GM23248 (cell line): ENCODE data around the gene LST1.

Experiments
- EZH2 ChIP-seq: fragments of 200-600 bp; sonication (generic); IDR thresholded peaks from 2 replicates; pipeline ENCODE4 v1.6.1; 2018; ENCODE audit warnings: antibody characterized with exemption, mild to moderate bottlenecking; ENCODE audit not compliant: insufficient read depth, poor library complexity, severe bottlenecking
- EZH2phosphoT487 ChIP-seq: fragments of 200-600 bp; sonication (generic); IDR thresholded peaks from 2 replicates; pipeline ENCODE4 v1.6.1; 2018; ENCODE audit warnings: antibody characterized with exemption, moderate library complexity, mild to moderate bottlenecking, low read depth; ENCODE audit not compliant: insufficient read depth

- no peak for TF ChIP-seq EZH2phosphoT487
- TF ChIP-seq EZH2, result no peak
Observed at GRCh38 chr6:31578184-31579118, 7.6 kb upstream of the LST1 start.
